ENCODE results near the gene ELAC1.

DNA sequence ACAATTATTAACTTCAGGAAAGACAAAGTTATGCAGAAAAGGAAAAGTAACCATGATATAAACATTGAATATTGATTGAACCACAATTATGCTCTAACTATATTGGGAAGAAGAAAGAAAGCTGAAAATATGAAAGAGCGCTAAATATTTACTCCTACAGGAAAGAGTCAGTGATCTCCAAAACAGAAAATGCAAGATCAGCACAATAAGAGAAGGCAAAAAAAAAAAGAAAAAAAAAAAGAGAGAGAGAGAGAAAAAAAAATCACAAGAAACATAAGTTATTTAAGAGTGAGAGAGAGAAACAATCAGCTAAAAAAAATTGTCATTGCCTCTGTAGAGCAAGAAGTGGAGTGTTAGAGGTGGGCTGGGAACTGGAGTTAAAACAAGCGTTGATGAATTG is 28.9 kb upstream of the ELAC1 start:
- TF ChIP-seq, protein P1, sequence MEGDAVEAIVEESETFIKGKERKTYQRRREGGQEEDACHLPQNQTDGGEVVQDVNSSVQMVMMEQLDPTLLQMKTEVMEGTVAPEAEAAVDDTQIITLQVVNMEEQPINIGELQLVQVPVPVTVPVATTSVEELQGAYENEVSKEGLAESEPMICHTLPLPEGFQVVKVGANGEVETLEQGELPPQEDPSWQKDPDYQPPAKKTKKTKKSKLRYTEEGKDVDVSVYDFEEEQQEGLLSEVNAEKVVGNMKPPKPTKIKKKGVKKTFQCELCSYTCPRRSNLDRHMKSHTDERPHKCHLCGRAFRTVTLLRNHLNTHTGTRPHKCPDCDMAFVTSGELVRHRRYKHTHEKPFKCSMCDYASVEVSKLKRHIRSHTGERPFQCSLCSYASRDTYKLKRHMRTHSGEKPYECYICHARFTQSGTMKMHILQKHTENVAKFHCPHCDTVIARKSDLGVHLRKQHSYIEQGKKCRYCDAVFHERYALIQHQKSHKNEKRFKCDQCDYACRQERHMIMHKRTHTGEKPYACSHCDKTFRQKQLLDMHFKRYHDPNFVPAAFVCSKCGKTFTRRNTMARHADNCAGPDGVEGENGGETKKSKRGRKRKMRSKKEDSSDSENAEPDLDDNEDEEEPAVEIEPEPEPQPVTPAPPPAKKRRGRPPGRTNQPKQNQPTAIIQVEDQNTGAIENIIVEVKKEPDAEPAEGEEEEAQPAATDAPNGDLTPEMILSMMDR (IDR thresholded peaks at IDR 0.05): no peak
- no peak for TF ChIP-seq POLR2A (IDR thresholded peaks at IDR 0.05)

Data from ovary (tissue), 3 donors.